ENCODE measurements around the gene NCMAP. TPM values are rescaled to one million over a fixed set of nuclear protein-coding genes. Genes with fewer than 3 reads are reported as not detected.
"Not testable (repeated sequence)": the region's sequence is repeated elsewhere in the genome, so short reads cannot be mapped to it uniquely, and the experiment has no call there.

The NCMAP gene, protein sequence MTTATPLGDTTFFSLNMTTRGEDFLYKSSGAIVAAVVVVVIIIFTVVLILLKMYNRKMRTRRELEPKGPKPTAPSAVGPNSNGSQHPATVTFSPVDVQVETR
- polyA plus RNA-seq: not detected

DNA sequence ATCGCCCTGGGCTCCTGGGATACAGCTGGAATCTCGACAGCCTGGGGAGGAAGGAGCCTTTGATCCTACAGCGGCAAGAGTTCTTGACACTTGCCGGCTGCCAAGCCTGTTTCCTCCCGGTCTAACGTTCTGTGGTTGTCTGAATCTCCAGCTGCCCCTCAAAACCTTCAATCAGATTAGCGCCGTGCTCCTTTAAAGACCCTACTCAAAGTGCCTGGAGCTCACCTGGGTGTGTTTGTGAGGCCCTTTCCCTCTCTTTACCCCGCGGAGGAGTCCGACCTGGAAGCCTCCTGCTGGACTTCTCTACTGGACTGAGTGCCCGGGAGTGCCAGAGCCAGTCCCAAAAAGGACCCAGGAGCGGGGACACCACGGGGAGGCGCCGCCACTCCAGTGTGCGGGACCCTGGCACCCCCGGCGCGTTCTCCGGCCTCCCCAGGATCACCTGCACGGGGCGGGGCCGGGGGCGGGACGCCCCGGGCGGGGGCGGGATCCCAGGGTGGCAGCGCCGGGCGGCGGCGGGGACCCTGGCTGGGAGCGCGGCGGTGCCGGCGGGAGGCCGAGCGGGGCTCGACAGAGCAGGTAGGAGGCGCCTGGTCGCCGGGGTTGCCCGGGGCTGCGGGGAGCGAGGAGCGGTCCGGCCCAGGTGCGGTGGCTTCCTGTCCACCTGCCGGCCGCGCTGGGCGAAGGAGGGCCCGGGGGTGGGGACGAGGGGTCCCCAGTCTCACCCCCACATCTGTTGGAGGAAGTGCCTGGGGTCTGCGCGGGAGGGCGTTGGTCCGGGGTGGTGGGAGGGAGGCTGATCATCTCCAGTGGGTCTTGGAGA, at the start of gene NCMAP:
Gene NCMAP, plus strand, starts transcription at position 497 of the 823 bp plus-strand sequence. CDS start 39,344 bp downstream, outside the sequence.
- peaks cover 0 to 5% (median 0%) of the 10 kb centered on the region in 6 donors for H3K9me3 Mint-ChIP-seq
- H3K4me1 Mint-ChIP-seq: peaks cover 6 to 11% of the 10 kb centered on the region in 2 donors
- H3K4me3 Mint-ChIP-seq: peak within 1 kb of the TSS; percentile 22 to 68 (median 47)
- no peak for DNase-seq
- H3K27ac Mint-ChIP-seq: peak within 1 kb of the TSS in 2 of 6 donors; percentile 20 to 30
- peaks cover 21 to 32% (median 25%) of the 10 kb centered on the region in 3 donors for H3K27me3 Mint-ChIP-seq (ENCODE audit: low read depth in 3 of 3)
- H3K36me3 Mint-ChIP-seq: peaks cover 0 to 4% (median 0%) of the 10 kb centered on the region in 3 donors

DNA sequence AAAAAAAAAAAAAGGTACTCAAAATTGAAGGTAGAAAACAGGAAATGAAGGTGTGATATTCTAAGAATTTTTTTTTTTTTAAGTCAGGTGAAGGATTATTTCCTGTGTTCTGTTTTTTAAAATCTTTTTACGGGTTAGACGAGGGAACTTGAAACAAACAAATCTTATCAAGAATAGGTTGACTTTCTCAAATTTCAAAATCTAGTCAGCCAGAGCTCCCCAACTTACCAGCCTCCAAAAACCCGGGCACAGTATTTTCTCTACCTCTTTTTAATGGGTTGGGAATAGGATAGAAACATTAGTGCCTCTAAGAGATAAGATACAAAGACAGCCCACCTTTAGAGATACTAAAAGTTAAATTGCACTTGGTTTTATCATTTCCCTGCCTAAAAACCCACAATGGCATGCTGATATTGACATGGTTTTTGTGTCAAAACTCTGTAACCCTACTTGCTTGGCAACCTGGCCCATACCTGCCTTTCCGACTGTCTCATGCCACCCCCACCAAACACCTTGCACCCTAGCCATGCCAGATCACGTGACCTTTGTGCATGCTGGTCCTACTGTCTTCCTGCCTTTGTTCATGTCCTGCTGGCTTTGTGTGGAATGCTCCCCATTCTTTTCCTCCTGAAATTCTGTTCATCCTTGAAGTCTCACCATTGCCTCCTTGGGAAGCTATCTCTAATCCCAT, 49.1 kb upstream of the NCMAP start:
- Mint-ChIP-seq H3K36me3 (no peaks in the 10 kb centered on the region), H3K4me3 (peak overlapping the region in 3 of 5 donors; percentile 2 to 36 (median 30)), H3K4me1 (peaks cover 19 to 30% of the 10 kb centered on the region in 2 donors), H3K27ac (peak overlapping the region in 2 of 6 donors; percentile 62 to 80), H3K27me3 (ENCODE audit: low read depth in 3 of 3) (peaks cover 17 to 39% (median 31%) of the 10 kb centered on the region in 3 donors), H3K9me3 (no peaks in the 10 kb centered on the region)
- DNase-seq: no peak

DNA sequence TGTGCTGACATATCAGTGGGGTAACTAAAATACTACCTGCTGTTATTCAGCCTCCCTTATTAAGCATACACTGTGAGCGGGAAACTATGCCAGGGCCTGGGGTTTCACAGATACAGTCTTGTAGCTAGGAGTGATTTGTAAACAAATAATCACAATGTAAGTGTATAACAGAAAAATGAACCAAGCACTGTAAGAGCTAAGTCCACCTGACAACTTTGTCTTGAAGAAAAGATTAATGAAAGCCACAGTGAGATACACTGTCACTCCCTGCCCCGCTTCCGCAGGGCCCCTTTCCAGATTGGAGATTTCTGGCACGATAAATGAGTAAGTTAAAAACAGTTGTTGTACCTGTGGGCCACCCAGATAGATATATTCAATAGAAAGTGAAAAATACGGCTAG, 48.5 kb upstream of the NCMAP start:
- Mint-ChIP-seq H3K9me3 (no peaks in the 10 kb centered on the region), H3K4me1 (peaks cover 14 to 24% of the 10 kb centered on the region in 2 donors), H3K27ac (peak overlapping the region in 2 of 6 donors; percentile 62 to 80), H3K4me3 (peak overlapping the region in 3 of 5 donors; percentile 2 to 36 (median 30)), H3K27me3 (ENCODE audit: low read depth in 3 of 3) (peaks cover 16 to 34% (median 27%) of the 10 kb centered on the region in 3 donors), H3K36me3 (no peaks in the 10 kb centered on the region)
- no peak for DNase-seq

DNA sequence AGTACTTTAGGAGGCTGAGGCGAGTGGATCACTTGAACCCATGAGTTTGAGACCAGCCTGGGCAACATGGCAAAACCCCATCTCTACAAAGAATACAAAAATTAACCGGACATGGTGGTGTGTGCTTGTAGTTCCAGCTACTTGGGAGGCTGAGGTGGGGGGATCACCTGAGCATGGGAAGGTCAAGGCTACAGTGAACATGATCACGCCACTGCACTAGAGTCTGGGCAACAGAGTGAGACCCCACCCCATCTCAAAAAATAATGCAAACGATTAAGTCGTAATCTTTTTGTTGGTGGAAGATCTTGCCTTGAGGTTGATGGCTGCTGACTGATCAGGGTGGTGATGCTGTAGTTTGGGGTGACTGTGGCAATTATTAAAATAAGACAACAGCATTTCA, 47.0 kb upstream of the NCMAP start:
- H3K4me1 Mint-ChIP-seq: peaks cover 7 to 16% of the 10 kb centered on the region in 2 donors

DNA sequence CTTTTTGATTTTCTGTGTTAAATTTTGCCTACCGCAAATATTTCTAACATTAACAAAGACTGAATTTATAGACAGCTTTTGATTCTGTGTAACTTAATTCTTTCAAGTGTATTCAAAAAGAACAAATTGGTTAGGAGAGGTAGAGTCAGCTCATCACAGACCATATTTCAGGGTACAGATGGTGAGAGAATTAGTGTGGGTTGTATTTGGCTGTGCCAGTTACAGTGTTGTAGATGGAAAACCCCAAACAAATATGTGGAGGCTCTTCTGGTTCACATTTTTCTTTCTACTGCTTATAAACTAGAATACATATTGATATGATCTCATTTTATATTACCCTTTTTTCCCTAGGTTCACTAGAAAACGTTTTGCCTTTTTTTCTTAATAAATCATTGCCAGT, 42.2 kb upstream of the NCMAP start:
- DNase-seq: no peak
- H3K27ac Mint-ChIP-seq: no peak overlapping the region
- no peak overlapping the region for H3K4me3 Mint-ChIP-seq
- peaks cover 0 to 2% (median 0%) of the 10 kb centered on the region in 6 donors for H3K9me3 Mint-ChIP-seq
- H3K4me1 Mint-ChIP-seq: no peaks in the 10 kb centered on the region
- peaks cover 3 to 8% (median 5%) of the 10 kb centered on the region in 3 donors for H3K27me3 Mint-ChIP-seq (ENCODE audit: low read depth in 3 of 3)
- H3K36me3 Mint-ChIP-seq: no peaks in the 10 kb centered on the region

More for the DNA sequence above, 47.0 kb upstream of the NCMAP start:
- H3K4me3 Mint-ChIP-seq: no peak overlapping the region
- no peak overlapping the region for H3K27ac Mint-ChIP-seq
- H3K27me3 Mint-ChIP-seq (ENCODE audit: low read depth in 3 of 3): peaks cover 8 to 26% (median 19%) of the 10 kb centered on the region in 3 donors
- DNase-seq: no peak
- H3K36me3 Mint-ChIP-seq: no peaks in the 10 kb centered on the region
- no peaks in the 10 kb centered on the region for H3K9me3 Mint-ChIP-seq

DNA sequence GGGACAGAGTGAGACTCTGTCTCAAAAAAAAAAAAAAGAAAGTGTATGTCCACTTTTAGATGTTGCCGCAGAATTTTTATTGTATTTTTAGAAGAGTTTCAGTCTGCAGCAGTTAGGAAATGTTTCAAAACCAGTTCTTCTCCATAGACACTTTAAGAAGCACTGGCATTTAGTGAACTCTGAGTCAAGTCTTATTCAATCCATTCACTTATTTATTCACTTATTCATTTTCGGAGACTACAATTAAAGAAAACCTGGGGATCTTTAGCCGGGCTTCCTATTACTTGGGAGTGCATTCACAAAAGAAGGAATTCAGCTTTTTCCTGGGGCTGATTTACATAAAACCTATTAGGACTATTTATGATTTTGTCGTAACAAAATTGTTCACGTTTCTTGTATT, 40.9 kb upstream of the NCMAP start:
- H3K27me3 Mint-ChIP-seq (ENCODE audit: low read depth in 3 of 3): peaks cover 1 to 6% (median 2%) of the 10 kb centered on the region in 3 donors
- H3K4me1 Mint-ChIP-seq: no peaks in the 10 kb centered on the region
- H3K4me3 Mint-ChIP-seq: no peak overlapping the region
- H3K36me3 Mint-ChIP-seq: no peaks in the 10 kb centered on the region
- DNase-seq: no peak
- H3K27ac Mint-ChIP-seq: no peak overlapping the region
- peaks cover 0 to 2% (median 0%) of the 10 kb centered on the region in 6 donors for H3K9me3 Mint-ChIP-seq

DNA sequence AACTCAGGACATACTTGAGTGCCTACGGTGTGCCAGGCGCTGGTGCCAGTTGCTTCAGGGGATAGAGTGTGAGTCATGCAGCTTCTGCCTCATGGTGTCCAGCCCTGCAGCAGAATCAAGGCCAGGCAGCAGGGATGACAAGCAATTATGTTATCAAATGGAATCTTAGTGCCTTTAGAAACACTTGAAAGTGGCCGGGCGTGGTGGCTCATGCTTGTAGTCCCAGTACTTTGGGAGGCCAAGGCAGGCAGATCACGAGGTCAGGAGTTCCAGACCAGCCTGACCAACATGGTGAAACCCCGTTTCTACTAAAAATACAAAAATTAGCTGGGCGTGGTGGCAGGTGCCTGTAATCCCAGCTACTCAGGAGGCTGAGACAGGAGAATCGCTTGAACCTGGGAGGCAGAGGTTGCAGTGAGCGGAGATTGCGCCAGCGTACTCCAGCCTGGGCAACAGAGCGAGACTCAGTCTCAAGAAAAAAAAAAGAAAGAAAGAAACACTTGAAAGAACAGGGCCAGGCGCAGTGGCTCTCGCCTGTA, 40.1 kb upstream of the NCMAP start:
- H3K36me3 Mint-ChIP-seq; DNase-seq; H3K9me3 Mint-ChIP-seq; H3K27ac Mint-ChIP-seq; H3K4me1 Mint-ChIP-seq; H3K27me3 Mint-ChIP-seq (ENCODE audit: low read depth in 3 of 3); H3K4me3 Mint-ChIP-seq: not testable (repeated sequence)

DNA sequence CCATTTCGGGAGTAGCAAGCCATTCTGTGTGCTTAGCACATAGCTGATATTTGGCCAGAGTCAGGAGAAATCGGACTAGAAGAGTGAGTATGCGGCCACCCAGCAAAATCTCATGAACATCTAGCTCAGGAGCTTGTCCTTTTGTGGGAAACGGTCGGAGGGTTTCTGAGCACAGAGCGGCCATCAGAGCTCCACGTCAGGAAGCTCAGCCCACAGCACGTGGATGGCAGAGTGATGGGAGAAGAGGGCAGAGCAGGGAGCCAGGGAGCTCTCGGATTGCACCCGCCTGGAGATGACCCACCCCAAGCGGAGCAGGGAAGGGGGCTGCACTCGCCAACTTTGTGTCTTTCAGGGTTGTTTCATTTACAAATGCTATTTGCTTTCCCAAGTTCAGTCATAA, 39.4 kb upstream of the NCMAP start:
- no peak for DNase-seq
- no peak overlapping the region for H3K27ac Mint-ChIP-seq
- peaks cover 0 to 4% (median 0%) of the 10 kb centered on the region in 3 donors for H3K36me3 Mint-ChIP-seq
- H3K4me3 Mint-ChIP-seq: no peak overlapping the region
- no peaks in the 10 kb centered on the region for H3K4me1 Mint-ChIP-seq
- peaks cover 1 to 6% (median 2%) of the 10 kb centered on the region in 3 donors for H3K27me3 Mint-ChIP-seq (ENCODE audit: low read depth in 3 of 3)
- H3K9me3 Mint-ChIP-seq: peaks cover 0 to 2% (median 0%) of the 10 kb centered on the region in 6 donors

DNA sequence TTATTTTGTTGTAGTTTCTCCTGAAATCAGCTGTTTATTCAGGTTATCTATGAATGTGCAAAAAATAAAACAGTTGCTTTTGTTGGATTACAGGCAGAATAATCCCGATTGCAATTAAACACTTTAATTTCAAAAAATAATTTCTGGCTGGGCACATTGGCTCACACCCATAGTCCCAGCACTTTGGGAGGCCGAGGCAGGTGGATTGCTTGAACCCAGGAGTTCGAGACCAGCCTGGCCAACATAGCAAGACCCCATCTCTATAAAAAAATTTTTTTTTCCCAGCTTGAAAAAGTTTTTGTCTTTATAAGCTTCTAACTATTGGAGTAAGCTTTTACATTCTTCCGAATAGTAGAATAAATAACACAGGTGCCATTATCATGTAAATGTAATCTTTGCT, 38.0 kb upstream of the NCMAP start:
- H3K36me3 Mint-ChIP-seq: peaks cover 0 to 4% (median 0%) of the 10 kb centered on the region in 3 donors
- peaks cover 0 to 2% (median 0%) of the 10 kb centered on the region in 6 donors for H3K9me3 Mint-ChIP-seq
- no peak overlapping the region for H3K4me3 Mint-ChIP-seq
- no peak overlapping the region for H3K27ac Mint-ChIP-seq
- no peaks in the 10 kb centered on the region for H3K4me1 Mint-ChIP-seq
- no peak for DNase-seq
- peaks cover 1 to 6% (median 5%) of the 10 kb centered on the region in 3 donors for H3K27me3 Mint-ChIP-seq (ENCODE audit: low read depth in 3 of 3)

DNA sequence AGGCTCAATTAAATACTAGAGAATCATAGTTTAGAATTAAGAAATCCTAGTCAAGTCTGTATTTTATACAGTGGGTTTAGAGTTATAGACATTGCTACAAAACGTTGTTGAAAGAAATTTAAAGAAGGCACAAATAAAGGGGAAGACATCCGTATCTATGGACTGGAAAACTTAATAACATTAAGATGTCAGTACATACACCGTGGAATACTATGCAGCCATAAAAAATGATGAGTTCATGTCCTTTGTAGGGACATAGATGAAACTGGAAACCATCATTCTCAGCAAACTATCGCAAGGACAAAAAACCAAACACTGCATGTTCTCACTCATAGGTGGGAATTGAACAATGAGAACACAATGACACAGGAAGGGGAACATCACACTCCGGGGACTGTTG, 35.6 kb upstream of the NCMAP start:
- not testable (repeated sequence) for H3K27ac Mint-ChIP-seq; H3K4me1 Mint-ChIP-seq; DNase-seq; H3K27me3 Mint-ChIP-seq (ENCODE audit: low read depth in 3 of 3); H3K9me3 Mint-ChIP-seq; H3K4me3 Mint-ChIP-seq; H3K36me3 Mint-ChIP-seq

DNA sequence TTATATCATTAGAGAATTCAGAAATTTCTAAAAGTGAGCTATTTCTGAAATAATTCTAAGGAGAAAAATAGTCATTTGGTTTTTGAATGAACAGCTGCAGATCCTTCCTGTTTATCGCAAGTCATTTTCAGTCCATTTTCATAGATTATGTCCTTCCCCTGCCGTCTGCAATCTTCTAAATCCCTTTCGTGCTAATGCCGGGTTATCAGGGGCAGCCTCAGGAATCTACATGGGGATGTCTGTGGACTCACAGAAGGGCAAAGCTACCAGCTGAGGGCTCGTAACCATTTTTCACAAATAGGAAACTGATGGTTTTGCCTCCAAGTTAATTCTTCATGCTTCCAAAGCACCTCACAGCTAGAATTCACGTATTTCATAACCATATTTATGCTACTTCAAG, 30.3 kb upstream of the NCMAP start:
- peaks cover 8 to 9% (median 9%) of the 10 kb centered on the region in 3 donors for H3K27me3 Mint-ChIP-seq (ENCODE audit: low read depth in 3 of 3)
- H3K4me1 Mint-ChIP-seq: no peaks in the 10 kb centered on the region
- H3K36me3 Mint-ChIP-seq: no peaks in the 10 kb centered on the region
- peak overlapping the region in 1 of 6 donors; percentile 34 for H3K27ac Mint-ChIP-seq
- no peak for DNase-seq
- H3K9me3 Mint-ChIP-seq: no peaks in the 10 kb centered on the region
- H3K4me3 Mint-ChIP-seq: no peak overlapping the region

DNA sequence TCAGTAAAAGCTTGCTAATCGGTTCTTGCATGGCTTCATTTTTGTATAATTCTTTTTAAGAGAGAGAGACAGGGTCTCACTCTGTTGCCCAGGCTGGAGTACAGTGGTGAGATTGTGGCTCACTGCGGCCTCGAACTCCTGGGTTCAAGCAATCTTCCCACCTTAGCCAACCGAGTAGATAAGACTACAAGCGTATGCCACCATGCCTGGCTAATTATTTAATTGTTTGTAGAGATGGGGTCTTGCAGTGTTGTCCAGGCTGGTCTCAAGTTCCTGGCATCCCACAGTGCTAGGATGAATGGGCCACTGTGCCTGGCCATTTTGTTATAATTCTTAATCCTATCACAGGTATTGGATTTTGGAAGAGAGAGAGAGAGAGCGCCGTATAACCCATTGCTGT, 29.8 kb upstream of the NCMAP start:
- no peak overlapping the region for H3K4me3 Mint-ChIP-seq
- H3K9me3 Mint-ChIP-seq: no peaks in the 10 kb centered on the region
- no peaks in the 10 kb centered on the region for H3K4me1 Mint-ChIP-seq
- no peak overlapping the region for H3K27ac Mint-ChIP-seq
- H3K27me3 Mint-ChIP-seq (ENCODE audit: low read depth in 3 of 3): peaks cover 8 to 9% (median 9%) of the 10 kb centered on the region in 3 donors
- H3K36me3 Mint-ChIP-seq: no peaks in the 10 kb centered on the region
- no peak for DNase-seq

DNA sequence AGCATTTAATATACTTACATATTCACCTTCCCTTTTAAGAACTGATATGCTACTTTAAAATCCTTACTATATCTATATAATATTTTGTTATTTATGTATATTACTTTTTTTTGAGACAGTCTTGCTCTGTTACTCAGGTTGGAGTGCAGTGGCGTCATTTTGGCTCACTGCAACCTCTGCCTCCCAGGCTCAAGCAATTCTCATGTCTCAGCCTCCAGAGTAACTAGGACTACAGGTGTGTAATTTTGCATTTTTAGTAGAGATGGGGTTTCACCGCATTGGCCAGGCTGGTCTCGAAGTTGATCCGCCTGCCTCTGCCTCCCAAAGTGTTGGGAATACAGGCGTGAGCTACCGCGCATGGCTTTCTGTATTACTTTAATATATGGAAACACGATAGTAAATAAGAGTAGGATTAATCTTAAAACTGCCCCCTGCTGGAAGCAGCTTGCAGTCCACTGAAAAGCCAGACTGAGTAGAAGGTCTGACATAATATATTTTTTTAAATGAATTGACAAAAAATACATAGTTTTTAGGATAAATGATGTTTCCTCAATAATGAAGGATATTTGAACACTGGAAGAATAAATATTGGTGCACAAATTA, 28.8 kb upstream of the NCMAP start:
- H3K4me3 Mint-ChIP-seq: no peak overlapping the region
- peaks cover 8 to 9% (median 9%) of the 10 kb centered on the region in 3 donors for H3K27me3 Mint-ChIP-seq (ENCODE audit: low read depth in 3 of 3)
- no peaks in the 10 kb centered on the region for H3K36me3 Mint-ChIP-seq
- no peak overlapping the region for H3K27ac Mint-ChIP-seq
- DNase-seq: peak; percentile 13 to 21 (median 17)
- H3K9me3 Mint-ChIP-seq: no peaks in the 10 kb centered on the region
- H3K4me1 Mint-ChIP-seq: no peaks in the 10 kb centered on the region

Measured in immature natural killer cell (primary cell).